Stimulated activated naive CD8-positive, alpha-beta T cell treated with anti-CD3 and anti-CD28 coated beads, Interleukin-15, amount 100 ng/mL, for 72 hours (primary cell): ENCODE measurements around the gene RASSF8.

Source experiments
- ATAC-seq: fragments of 150-1000 bp; cut with Tn5 transposase; 2 replicates; pipeline ENCODE4 v1.10.0; 2021; ENCODE audit warnings: mild to moderate bottlenecking, moderate library complexity
- DNase-seq, 2 donors: peaks; one replicate each; pipeline ENCODE4 v3.0.0; 2021 to 2022
- H3K27ac Mint-ChIP-seq, 2 donors: one replicate each; pipeline ENCODE4 v1.8.0; 2022; ENCODE audit warnings: mild to moderate bottlenecking in 2 of 2, mixed read lengths in 2 of 2, moderate library complexity in 2 of 2
- H3K27me3 Mint-ChIP-seq: one replicate; pipeline ENCODE4 v1.8.0; 2022; ENCODE audit warnings: mixed read lengths
- H3K4me1 Mint-ChIP-seq: one replicate; pipeline ENCODE4 v1.8.0; 2022; ENCODE audit warnings: mild to moderate bottlenecking, mixed read lengths
- H3K4me3 Mint-ChIP-seq, 2 donors: one replicate each; pipeline ENCODE4 v1.8.0; 2022; ENCODE audit warnings: mild to moderate bottlenecking in 2 of 2, mixed read lengths in 2 of 2, moderate library complexity in 1 of 2
- H3K9me3 Mint-ChIP-seq, 2 donors: one replicate each; pipeline ENCODE4 v1.8.0; 2022; ENCODE audit warnings: mixed read lengths in 2 of 2

The RASSF8 gene, protein sequence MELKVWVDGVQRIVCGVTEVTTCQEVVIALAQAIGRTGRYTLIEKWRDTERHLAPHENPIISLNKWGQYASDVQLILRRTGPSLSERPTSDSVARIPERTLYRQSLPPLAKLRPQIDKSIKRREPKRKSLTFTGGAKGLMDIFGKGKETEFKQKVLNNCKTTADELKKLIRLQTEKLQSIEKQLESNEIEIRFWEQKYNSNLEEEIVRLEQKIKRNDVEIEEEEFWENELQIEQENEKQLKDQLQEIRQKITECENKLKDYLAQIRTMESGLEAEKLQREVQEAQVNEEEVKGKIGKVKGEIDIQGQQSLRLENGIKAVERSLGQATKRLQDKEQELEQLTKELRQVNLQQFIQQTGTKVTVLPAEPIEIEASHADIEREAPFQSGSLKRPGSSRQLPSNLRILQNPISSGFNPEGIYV

DNA sequence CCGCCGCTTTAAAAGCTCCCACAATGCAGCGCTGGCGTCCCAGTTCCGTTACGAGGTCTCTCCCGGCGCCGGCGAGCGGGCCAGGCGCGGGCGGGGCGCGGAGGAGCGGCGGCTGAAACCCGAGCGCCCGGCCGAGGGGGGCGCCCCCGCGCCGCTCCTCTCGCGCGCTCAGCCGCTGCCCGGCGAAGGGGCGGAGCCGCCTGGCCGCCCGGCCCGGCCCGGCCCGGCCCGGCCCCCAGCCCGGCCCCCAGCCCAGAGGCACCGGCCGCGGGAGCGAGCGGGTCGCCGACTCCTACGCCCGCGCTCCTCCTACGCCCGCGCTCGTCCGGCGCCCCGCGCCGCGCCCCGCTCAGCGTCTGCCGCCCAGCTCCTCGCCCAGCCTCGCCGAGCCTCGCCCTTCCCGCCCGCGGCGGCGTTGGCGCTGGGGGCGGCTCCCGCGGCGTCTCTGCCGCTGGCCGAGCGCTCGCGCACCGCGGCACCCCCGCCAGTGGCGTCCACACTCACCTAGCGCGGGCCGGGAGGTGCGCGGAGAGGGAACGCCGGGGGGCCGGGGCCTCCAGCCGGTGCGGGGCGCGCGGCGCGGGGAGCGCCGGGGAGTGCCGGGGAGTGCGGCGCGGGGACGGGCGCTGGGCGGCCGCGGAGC is at the start of gene RASSF8:
Gene RASSF8, plus strand, starts transcription at position 255 of the 643 bp plus-strand sequence. CDS start 96,662 bp downstream, outside the sequence.
- ATAC-seq (peak; percentile 78), DNase-seq (peak; percentile 30 to 43)
- no peaks in the 10 kb centered on the region for H3K9me3 Mint-ChIP-seq
- H3K4me1 Mint-ChIP-seq: peaks cover 17% of the 10 kb centered on the region
- H3K27me3 Mint-ChIP-seq: peaks cover 78% of the 10 kb centered on the region
- peak within 1 kb of the TSS; percentile 80 to 83 for H3K4me3 Mint-ChIP-seq
- H3K27ac Mint-ChIP-seq: peak within 1 kb of the TSS; percentile 19 to 45

DNA sequence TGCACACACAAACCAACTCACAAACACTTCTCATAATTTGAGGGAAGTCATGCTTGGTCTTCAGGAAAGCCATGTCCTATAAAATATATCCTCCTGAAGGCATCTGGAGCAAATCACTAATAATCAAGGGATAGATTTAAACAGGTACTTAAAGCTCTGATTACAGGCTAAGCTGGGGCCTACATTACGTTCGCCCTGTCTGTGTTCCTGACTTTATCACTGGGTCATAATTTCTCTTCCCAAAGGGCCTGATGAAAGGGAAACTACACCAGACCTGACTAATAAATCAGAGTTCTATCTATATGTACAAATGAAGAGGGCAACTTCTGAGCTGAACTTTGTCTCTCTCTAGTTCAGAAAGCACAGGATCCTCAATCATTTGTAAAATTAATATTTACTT is 43.9 kb upstream of the RASSF8 start:
- ATAC-seq (no peak), DNase-seq (no peak)
- H3K4me1 Mint-ChIP-seq: no peaks in the 10 kb centered on the region
- no peaks in the 10 kb centered on the region for H3K9me3 Mint-ChIP-seq
- H3K27ac Mint-ChIP-seq: no peak overlapping the region
- no peak overlapping the region for H3K4me3 Mint-ChIP-seq
- peaks cover 14% of the 10 kb centered on the region for H3K27me3 Mint-ChIP-seq

DNA sequence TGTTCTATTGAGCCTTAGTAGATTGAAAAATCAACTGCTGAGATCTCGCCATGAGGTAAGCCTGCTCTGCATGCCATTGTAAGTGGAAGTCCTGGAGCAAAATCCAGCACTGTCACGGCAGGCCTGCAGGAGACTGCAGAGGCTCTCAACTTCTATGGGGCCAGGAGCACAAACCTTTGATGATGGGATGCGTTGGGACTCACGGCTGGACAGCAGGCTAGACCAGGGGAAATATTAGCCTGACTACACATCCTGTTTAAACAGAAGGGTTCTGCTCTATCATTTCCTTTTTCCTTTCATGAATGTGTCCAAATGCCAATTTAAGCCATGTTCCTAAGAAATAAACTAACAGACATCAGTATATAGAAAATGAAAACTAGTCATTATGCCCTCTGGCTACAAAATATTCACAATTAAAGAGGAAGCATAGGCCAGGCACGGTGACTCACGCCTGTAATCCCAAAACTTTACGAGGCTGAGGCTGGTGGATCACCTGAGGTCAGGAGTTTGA is 33.9 kb upstream of the RASSF8 start:
- Mint-ChIP-seq H3K27ac (no peak overlapping the region), H3K4me3 (no peak overlapping the region), H3K9me3 (no peaks in the 10 kb centered on the region), H3K27me3 (no peaks in the 10 kb centered on the region), H3K4me1 (no peaks in the 10 kb centered on the region)
- ATAC-seq (no peak), DNase-seq (no peak)

DNA sequence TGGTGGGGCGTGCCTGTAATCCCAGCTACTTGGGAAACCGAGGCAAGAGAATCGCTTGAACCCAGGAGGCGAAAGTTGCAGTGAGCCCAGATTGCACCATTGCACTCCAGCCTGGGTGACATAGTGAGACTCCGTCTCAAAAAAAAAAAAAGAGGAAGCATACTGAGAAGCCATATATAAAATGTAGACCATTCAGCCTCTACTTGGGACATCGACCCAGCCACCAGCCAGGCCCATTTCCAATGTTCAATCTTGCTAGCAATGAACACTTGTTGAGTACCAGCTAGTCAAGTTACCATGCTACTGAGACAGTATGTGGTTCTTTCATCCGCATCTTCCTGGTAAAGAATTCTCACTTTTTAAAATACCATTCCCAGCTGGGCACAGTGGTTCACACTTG is 33.4 kb upstream of the RASSF8 start:
- no peaks in the 10 kb centered on the region for H3K4me1 Mint-ChIP-seq
- H3K27me3 Mint-ChIP-seq: no peaks in the 10 kb centered on the region
- H3K27ac Mint-ChIP-seq: no peak overlapping the region
- no peak overlapping the region for H3K4me3 Mint-ChIP-seq
- no peaks in the 10 kb centered on the region for H3K9me3 Mint-ChIP-seq
- DNase-seq (no peak), ATAC-seq (no peak)

DNA sequence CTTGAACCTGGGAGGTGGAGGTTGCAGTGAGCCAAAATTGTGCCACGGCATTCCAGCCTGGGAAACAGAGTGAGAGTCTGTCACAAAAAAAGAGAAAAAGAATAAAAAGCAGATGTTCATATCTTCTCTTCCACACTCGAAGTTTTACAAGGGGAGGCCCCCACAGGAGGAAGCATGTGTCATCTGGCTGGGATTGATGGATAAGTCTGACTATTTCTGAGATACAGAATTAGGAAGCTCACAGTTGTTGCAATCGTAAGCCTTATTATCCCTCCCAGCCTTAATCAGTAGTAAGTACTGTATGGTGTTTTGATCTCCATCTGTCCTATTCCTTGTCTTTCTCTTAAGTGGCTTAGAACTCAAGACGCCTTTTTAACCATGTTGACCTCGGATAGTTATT is 31.9 kb upstream of the RASSF8 start:
- Mint-ChIP-seq H3K27ac (no peak overlapping the region), H3K4me3 (no peak overlapping the region), H3K9me3 (no peaks in the 10 kb centered on the region), H3K4me1 (no peaks in the 10 kb centered on the region), H3K27me3 (no peaks in the 10 kb centered on the region)
- no peak for DNase-seq
- ATAC-seq: no peak

DNA sequence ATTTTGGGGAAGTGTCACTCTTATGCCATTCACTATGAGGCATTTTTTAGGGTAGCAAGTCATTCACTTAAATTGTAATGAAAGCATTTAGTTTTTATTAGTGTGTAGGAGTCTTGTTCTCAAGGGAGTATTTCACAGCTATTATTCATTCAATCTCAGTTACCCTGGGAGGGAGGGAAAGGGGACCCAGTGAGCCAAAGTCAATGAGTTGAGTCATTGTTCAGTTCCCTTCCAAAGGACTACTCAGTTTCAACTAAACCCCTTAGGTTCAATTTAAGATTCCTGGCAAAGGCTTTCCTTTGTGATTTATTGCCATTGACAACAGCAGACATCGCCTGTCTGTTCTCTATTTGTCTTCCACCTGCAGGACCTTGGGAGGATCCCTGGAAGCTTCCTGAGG is 29.3 kb upstream of the RASSF8 start:
- no peak overlapping the region for H3K27ac Mint-ChIP-seq
- DNase-seq (no peak), ATAC-seq (no peak)
- no peaks in the 10 kb centered on the region for H3K4me1 Mint-ChIP-seq
- no peak overlapping the region for H3K4me3 Mint-ChIP-seq
- no peaks in the 10 kb centered on the region for H3K9me3 Mint-ChIP-seq
- H3K27me3 Mint-ChIP-seq: peaks cover 6% of the 10 kb centered on the region

DNA sequence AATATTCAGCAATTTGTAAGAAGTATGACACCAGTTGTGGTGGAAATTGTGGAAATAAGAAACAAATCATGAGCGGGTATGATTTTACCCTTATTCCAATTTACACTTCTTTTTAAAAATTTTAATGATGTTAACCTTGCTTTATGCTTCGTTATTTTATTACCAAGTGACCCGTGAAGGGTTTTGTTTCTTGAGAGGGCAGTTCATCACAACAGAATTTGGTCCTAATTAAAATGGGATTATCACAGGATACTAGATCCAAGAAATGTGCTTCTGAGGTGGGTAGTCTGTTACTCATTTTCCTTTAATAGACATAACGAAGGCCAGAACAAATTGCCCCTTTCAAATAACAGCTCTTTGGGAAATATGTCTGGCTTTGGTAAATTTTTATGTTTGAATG is 25.5 kb upstream of the RASSF8 start:
- peaks cover 6% of the 10 kb centered on the region for H3K27me3 Mint-ChIP-seq

DNA sequence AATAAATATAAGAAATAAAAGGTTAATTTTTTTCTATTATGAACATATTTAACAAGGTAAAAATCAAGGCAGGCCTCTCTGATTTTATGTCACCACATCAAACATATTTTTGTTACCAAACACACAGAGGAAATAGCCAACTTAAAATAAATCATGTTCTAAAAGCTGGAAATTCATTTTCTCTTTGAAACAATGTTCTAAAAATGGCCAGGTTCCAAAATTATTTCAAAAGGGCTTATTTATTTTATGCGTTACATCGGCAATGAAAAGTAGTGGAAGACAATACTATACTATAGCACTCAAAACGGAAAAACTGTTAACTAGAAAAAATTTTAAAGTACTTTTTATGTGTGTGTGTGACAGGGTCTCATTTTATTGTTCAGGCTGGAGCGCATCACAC is 24.0 kb upstream of the RASSF8 start:
- Mint-ChIP-seq H3K9me3 (no peaks in the 10 kb centered on the region), H3K4me1 (no peaks in the 10 kb centered on the region), H3K27ac (no peak overlapping the region), H3K4me3 (no peak overlapping the region), H3K27me3 (peaks cover 6% of the 10 kb centered on the region)
- no peak for DNase-seq
- ATAC-seq: no peak

More for the DNA sequence above, 25.5 kb upstream of the RASSF8 start:
- Mint-ChIP-seq H3K4me3 (no peak overlapping the region), H3K9me3 (no peaks in the 10 kb centered on the region), H3K4me1 (no peaks in the 10 kb centered on the region), H3K27ac (no peak overlapping the region)
- no peak for ATAC-seq
- no peak for DNase-seq

DNA sequence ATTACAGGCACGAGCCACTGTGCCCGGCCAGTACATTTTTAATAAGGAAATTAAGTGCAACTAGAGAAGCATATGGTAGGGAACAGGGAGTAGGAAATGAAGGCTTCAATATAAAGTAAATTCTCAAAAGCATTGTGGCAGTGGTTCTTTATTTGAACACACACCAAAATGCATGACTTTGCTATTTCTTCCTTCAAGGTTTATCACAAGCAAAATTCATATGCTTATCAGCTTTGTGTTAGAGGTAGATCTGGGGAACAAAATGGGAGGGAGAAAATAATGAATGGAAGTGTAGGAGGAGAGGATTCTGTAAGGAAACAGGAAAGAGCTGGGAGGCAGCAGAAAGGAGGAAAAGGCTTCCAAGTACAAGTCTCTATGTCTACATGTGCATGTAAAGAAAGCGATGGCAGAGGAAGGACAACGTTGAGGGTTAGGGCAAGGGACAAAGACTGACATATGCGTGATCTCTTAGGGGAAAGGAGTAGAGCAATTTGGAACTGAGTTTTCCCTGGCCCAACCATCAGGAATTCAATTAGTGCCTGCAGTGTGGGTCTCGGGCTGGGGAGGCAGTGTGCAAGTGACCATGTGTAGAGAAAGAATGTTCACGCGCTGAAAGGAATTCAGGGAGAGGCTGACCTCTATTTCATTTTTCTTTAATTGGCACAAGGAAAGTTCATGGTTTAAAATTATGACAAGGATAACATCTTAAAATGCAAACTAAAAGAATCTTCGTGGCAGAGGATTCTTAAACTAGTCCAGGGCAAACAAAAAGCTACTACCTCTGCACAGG is 22.9 kb upstream of the RASSF8 start:
- DNase-seq (no peak), ATAC-seq (no peak)
- no peaks in the 10 kb centered on the region for H3K4me1 Mint-ChIP-seq
- peak overlapping the region in 1 of 2 donors; percentile 8 for H3K27ac Mint-ChIP-seq
- no peaks in the 10 kb centered on the region for H3K9me3 Mint-ChIP-seq
- H3K4me3 Mint-ChIP-seq: no peak overlapping the region
- peaks cover 6% of the 10 kb centered on the region for H3K27me3 Mint-ChIP-seq

DNA sequence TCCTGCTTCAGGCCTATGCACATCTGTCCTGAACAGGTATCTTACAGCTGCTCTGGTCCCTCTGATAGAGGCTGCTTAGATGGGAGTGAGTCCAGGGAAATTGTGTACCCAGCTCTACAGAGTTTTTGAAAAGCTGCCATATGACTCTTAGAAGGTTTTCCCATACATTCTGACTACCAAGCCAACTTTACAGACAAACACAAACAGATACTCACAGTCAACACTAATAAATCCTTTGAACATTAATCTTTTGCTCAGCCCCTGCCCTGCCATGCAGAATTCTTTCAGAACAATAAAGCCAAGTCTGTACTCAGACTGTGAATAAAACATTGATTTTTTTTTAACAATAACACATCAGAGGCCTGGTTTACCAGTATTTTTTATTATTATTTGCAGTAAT is 21.4 kb upstream of the RASSF8 start:
- Mint-ChIP-seq H3K27ac (no peak overlapping the region), H3K9me3 (no peaks in the 10 kb centered on the region), H3K27me3 (peaks cover 6% of the 10 kb centered on the region), H3K4me1 (no peaks in the 10 kb centered on the region), H3K4me3 (no peak overlapping the region)
- no peak for ATAC-seq
- DNase-seq: no peak

DNA sequence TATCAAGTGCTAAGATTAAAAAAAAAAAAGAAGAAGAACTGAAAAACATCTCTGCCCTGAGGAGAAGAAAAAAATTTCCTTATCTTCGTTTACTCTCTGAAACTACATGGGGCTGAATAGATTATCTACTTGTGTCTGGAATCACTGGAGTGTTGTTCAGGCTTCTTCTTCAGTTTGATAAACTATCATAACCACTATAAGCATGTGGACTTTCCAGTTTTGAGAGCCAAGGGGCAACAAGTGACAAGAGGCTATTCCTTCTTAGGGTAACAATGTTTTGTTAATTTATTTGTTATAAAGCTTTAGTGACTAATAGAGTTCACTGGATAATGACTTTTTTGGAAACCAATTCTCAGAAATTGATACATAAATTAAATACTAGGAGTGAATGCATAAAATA is 19.9 kb upstream of the RASSF8 start:
- Mint-ChIP-seq H3K4me3 (no peak overlapping the region), H3K27me3 (peaks cover 11% of the 10 kb centered on the region), H3K9me3 (no peaks in the 10 kb centered on the region), H3K4me1 (no peaks in the 10 kb centered on the region), H3K27ac (no peak overlapping the region)
- ATAC-seq (no peak), DNase-seq (no peak)

DNA sequence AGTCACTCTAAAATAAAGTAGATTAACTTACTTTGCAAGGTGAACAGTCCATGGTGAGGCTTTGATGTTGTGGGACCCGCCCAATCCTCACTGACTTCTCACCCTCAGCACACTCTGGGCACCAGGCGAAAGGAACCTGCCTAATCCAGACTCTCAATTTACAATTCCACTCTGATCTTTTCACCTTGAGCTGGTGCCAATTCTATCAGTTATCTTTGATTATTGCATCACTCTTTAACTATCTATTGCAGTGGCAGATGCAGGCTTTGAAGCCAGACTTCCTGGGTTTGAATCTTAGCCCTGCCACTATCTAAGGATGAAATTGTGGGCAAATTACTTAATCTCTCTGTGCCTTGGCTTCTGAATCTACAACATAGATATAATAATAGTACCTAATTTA is 18.9 kb upstream of the RASSF8 start:
- Mint-ChIP-seq H3K4me1 (no peaks in the 10 kb centered on the region), H3K4me3 (no peak overlapping the region), H3K27me3 (peaks cover 8% of the 10 kb centered on the region), H3K27ac (no peak overlapping the region), H3K9me3 (no peaks in the 10 kb centered on the region)
- DNase-seq (no peak), ATAC-seq (no peak)

DNA sequence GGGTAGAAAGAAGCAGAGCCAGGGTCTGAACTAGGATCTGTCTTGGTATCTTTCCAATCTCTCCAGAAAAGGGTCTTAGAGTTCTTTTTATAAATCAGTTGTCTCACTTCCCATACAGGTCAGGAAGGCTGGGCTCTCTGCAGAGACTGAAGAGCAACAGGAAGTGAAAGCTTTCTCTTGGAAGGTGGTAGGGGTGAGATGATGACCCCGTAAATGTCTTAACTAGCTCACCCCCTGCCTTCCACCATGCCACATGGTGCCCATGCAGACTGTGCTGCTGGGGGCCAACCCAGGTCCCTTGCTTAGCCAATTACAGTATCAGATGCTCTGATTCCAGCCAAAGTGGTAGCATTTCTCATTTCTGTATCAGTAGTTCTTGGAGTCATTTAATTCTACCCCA is 17.6 kb upstream of the RASSF8 start:
- no peak overlapping the region for H3K27ac Mint-ChIP-seq
- ATAC-seq: no peak

DNA sequence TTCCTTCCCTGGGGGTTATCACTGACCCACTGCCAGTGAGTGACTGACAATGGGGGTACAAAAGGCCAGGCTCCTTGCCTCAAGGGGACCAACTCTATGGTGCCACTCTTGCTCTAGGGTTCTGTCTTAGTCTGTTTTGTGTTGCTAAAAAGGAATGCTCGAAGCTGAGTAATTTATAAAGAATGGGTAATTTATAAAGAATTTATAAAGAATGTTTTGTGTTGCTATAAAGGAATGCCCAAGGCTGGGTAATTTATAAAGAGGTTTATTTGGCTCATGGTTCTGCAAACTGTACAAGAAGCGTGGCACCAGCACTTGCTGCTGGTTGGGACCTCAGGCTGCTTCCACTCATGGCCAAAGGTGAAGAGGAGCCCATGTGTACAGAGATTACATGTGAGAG is 15.8 kb upstream of the RASSF8 start:
- no peak for ATAC-seq
- Mint-ChIP-seq H3K9me3 (no peaks in the 10 kb centered on the region), H3K4me3 (no peak overlapping the region), H3K27ac (no peak overlapping the region), H3K4me1 (no peaks in the 10 kb centered on the region), H3K27me3 (peaks cover 8% of the 10 kb centered on the region)
- DNase-seq: no peak

More for the DNA sequence above, 17.6 kb upstream of the RASSF8 start:
- DNase-seq: no peak
- no peak overlapping the region for H3K4me3 Mint-ChIP-seq
- no peaks in the 10 kb centered on the region for H3K9me3 Mint-ChIP-seq
- peaks cover 8% of the 10 kb centered on the region for H3K27me3 Mint-ChIP-seq
- no peaks in the 10 kb centered on the region for H3K4me1 Mint-ChIP-seq

DNA sequence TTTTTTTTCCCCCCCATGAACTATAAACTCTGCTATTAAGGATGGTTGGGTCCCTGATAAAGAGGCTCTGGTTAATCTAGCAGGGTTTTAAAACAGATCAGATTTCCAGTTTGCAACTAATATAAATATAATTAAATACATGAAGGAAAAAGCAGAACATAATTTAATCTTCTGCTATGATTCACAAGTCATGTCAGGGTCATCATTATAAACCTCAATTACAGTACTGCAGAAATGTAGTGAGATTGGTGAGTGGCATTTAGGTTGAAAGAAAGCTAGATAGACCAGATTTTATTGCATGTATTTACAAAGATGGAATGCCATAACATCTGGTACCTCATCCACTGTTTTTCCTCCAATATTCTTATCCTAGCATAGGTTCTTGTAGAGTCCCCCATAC is 14.5 kb upstream of the RASSF8 start:
- Mint-ChIP-seq H3K4me3 (no peak overlapping the region), H3K9me3 (no peaks in the 10 kb centered on the region), H3K27ac (no peak overlapping the region), H3K4me1 (no peaks in the 10 kb centered on the region), H3K27me3 (peaks cover 8% of the 10 kb centered on the region)
- DNase-seq (no peak), ATAC-seq (no peak)

DNA sequence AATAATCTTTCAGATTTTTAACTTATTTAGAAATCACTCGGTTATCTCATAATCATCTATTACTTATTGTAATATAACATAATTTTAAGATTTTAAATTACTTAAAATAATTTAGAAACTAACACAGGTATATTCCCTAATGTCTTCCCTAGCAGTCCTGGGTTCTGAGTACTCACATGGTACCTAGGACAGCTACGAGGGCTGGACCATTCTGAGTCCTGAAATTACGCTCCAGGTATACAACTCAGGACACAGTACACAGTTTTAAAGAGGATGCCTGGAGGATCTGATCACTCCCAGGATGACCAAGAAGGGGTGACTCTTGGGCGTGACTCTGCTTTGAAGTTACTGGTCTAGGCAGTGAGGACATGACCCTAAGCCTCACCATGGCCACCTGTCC is 9.1 kb upstream of the RASSF8 start:
- ATAC-seq (no peak), DNase-seq (no peak)
- Mint-ChIP-seq H3K27ac (no peak overlapping the region), H3K9me3 (no peaks in the 10 kb centered on the region), H3K27me3 (no peaks in the 10 kb centered on the region), H3K4me1 (no peaks in the 10 kb centered on the region), H3K4me3 (no peak overlapping the region)
